Endothelial cell (in vitro differentiated cells): ENCODE measurements around the gene APOA1. TPM values are rescaled to one million over a fixed set of nuclear protein-coding genes. Genes with fewer than 3 reads are reported as not detected.

Experiments
- DNase-seq: peaks from one replicate; pipeline ENCODE4 v3.0.0; 2021; ENCODE audit warnings: low spot score
- H3K27ac Mint-ChIP-seq: one replicate; pipeline ENCODE4 v1.8.0; 2021; ENCODE audit warnings: mixed read lengths, inconsistent platforms; ENCODE audit not compliant: unreplicated experiment
- H3K27me3 Mint-ChIP-seq: one replicate; pipeline ENCODE4 v1.8.0; 2021; ENCODE audit warnings: mild to moderate bottlenecking, moderate library complexity, mixed read lengths, inconsistent platforms; ENCODE audit not compliant: unreplicated experiment
- H3K36me3 Mint-ChIP-seq: one replicate; pipeline ENCODE4 v1.8.0; 2021; ENCODE audit warnings: mild to moderate bottlenecking, low read depth, mixed read lengths, inconsistent platforms; ENCODE audit not compliant: unreplicated experiment
- H3K4me1 Mint-ChIP-seq: one replicate; pipeline ENCODE4 v1.8.0; 2021; ENCODE audit warnings: mild to moderate bottlenecking, mixed read lengths, inconsistent platforms; ENCODE audit not compliant: unreplicated experiment
- H3K4me3 Mint-ChIP-seq: one replicate; pipeline ENCODE4 v1.8.0; 2021; ENCODE audit warnings: mild to moderate bottlenecking, mixed read lengths, inconsistent platforms; ENCODE audit not compliant: unreplicated experiment
- H3K9me3 Mint-ChIP-seq: one replicate; pipeline ENCODE4 v1.8.0; 2021; ENCODE audit warnings: mixed read lengths, inconsistent platforms; ENCODE audit not compliant: unreplicated experiment
- total RNA-seq: library from RNA; stranded (reverse); fragmentation: NEBNext Ultra II Directional; extraction: Animal tissue kit (Norgen Biotek cat#: 25700); gene quantifications from one replicate; pipeline ENCODE4 v1.2.1, GENCODE V29; 2021; ENCODE audit not compliant: unreplicated experiment
- TF ChIP-seq, protein P1 (sequence below): fragments of 200-600 bp; sonication (generic); IDR thresholded peaks from one replicate; pipeline ENCODE4 v1.5.0; 2021; ENCODE audit warnings: antibody characterized with exemption; ENCODE audit not compliant: unreplicated experiment

Gene APOA1
- total RNA-seq, 1 donor from 2014 or later = 1.2 TPM

DNA sequence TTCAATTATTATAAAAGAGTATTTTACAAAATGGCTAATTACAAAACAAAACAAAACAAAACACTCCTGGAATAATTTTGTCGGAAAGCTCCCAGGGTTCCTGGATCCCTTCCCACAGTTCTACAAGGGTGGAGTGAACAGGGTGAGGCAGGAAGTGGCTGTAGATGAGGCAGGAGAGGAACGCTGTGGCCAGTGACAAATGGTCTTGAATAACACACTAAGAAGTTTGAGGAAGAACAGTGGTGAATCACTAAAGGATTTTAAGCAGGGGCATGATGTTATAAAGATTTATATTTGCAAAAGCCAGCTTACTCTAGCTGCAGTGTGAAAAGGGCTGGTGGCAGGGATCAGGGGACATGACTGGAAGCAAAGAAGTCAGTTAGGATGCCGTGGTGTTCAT is 33.8 kb upstream of the APOA1 start:
- no peaks in the 10 kb centered on the region for H3K27me3 Mint-ChIP-seq
- peaks cover 8% of the 10 kb centered on the region for H3K4me1 Mint-ChIP-seq
- TF ChIP-seq, protein P1, sequence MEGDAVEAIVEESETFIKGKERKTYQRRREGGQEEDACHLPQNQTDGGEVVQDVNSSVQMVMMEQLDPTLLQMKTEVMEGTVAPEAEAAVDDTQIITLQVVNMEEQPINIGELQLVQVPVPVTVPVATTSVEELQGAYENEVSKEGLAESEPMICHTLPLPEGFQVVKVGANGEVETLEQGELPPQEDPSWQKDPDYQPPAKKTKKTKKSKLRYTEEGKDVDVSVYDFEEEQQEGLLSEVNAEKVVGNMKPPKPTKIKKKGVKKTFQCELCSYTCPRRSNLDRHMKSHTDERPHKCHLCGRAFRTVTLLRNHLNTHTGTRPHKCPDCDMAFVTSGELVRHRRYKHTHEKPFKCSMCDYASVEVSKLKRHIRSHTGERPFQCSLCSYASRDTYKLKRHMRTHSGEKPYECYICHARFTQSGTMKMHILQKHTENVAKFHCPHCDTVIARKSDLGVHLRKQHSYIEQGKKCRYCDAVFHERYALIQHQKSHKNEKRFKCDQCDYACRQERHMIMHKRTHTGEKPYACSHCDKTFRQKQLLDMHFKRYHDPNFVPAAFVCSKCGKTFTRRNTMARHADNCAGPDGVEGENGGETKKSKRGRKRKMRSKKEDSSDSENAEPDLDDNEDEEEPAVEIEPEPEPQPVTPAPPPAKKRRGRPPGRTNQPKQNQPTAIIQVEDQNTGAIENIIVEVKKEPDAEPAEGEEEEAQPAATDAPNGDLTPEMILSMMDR = no peak
- no peak for DNase-seq
- no peaks in the 10 kb centered on the region for H3K9me3 Mint-ChIP-seq
- H3K27ac Mint-ChIP-seq = no peak overlapping the region
- no peak overlapping the region for H3K4me3 Mint-ChIP-seq
- peaks cover 8% of the 10 kb centered on the region for H3K36me3 Mint-ChIP-seq

DNA sequence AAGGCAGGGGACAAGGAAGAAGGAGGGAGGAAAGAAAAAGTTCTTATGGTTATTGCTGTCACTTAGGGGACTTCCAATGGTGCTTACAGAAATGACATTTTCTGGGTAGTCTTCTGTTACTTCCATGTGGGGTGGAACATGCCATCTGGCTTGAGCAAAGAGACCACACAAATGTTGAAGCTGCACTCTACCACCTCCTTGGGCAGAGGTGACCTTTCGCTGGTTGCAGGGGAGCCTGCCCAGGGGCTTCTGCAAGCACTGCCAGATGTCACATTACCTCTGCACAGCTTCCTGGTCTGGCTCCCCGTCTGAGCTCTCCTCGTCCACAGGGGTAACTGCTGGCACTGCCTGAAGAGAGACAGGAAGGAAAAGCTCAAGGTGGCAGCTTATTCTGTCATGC is 32.6 kb upstream of the APOA1 start:
- TF ChIP-seq, protein P1 = no peak
- peaks cover 7% of the 10 kb centered on the region for H3K4me1 Mint-ChIP-seq
- DNase-seq = no peak
- no peak overlapping the region for H3K27ac Mint-ChIP-seq
- no peak overlapping the region for H3K4me3 Mint-ChIP-seq
- peaks cover 12% of the 10 kb centered on the region for H3K36me3 Mint-ChIP-seq
- H3K9me3 Mint-ChIP-seq = no peaks in the 10 kb centered on the region
- H3K27me3 Mint-ChIP-seq = no peaks in the 10 kb centered on the region

GRCh38 chr11:116869610-116870009 is 32.2 kb upstream of the APOA1 start:
- H3K27me3 Mint-ChIP-seq = no peaks in the 10 kb centered on the region
- no peak for DNase-seq
- H3K36me3 Mint-ChIP-seq = peaks cover 12% of the 10 kb centered on the region
- no peaks in the 10 kb centered on the region for H3K9me3 Mint-ChIP-seq
- H3K27ac Mint-ChIP-seq = no peak overlapping the region
- H3K4me1 Mint-ChIP-seq = peaks cover 7% of the 10 kb centered on the region
- TF ChIP-seq, protein P1 = no peak
- no peak overlapping the region for H3K4me3 Mint-ChIP-seq

DNA sequence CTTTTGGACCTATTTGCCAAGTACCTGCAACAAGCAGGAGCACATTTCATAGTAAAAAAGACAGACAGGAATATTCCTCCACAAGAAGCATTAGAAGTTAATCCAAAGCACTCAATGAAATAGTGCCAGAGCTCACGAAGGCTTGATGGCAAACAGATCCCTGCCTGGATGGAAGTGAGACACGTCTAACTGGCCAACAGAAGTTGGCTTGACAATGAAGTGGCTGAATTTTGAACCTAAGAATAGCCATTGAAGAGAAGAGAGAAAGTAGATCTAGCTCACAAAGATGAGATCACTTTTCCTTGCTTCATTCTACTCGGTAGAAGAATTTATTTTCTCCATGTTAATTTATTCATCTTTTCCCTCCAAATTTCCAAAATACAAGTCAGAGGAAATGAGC is 30.6 kb upstream of the APOA1 start:
- no peak overlapping the region for H3K4me3 Mint-ChIP-seq
- H3K4me1 Mint-ChIP-seq = peaks cover 7% of the 10 kb centered on the region
- peaks cover 17% of the 10 kb centered on the region for H3K36me3 Mint-ChIP-seq
- no peaks in the 10 kb centered on the region for H3K9me3 Mint-ChIP-seq
- no peak overlapping the region for H3K27ac Mint-ChIP-seq
- TF ChIP-seq, protein P1 = no peak
- no peaks in the 10 kb centered on the region for H3K27me3 Mint-ChIP-seq
- no peak for DNase-seq

DNA sequence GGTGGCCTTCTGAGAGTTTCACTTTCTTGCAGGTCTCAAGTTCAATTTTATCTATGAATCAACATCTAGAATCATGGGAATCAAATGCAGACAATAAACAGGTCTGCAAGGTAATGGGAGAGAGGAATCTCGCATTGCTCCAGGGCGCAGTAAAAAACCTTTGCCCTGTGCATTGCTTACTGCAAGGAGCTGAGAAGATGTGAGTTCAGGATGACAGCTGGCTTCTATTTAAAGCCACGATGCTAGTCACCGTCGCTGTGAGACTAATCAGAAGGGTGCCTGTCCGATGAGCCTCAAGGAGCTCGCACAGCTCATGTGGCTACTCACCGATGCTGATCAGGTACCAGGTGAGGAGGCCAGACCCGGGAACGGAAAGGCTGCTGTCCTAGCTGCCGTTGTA is 30.2 kb upstream of the APOA1 start:
- Mint-ChIP-seq H3K9me3 (no peaks in the 10 kb centered on the region), H3K4me1 (peaks cover 7% of the 10 kb centered on the region), H3K4me3 (no peak overlapping the region), H3K27me3 (no peaks in the 10 kb centered on the region), H3K27ac (no peak overlapping the region), H3K36me3 (peaks cover 17% of the 10 kb centered on the region)
- DNase-seq = no peak
- TF ChIP-seq, protein P1 = no peak
